Measurements from ENCODE around the gene ZBED6.
A peak's percentile ranks its signal among the peaks of the same experiment; 100 is the strongest.

The ZBED6 gene

DNA sequence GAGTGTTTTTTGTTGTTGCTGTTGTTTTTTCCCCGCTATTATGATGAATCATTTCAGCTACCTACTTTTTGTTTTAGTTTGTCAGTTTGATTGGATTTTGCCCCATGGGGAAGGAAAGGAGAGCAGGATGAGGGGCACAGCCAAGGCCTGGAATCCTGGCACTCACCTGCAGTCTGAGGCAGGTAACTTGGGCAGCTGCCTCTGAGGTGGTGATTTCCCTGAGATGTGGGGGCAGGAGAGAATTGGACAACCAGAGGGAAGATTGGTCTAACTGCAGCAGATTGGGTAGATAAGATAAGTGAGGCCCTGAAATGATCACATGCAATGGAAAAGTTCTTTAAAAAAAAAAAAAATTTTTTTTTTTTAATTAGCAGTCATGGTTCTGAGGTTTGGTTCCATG, 31.9 kb upstream of the ZBED6 start:
- no peak for TF ChIP-seq CTCF (conservative IDR thresholded peaks at IDR 0.05)
- no peak overlapping the region for H3K27ac ChIP-seq

- no peak for TF ChIP-seq CTCF (conservative IDR thresholded peaks at IDR 0.05)
These were observed 31.1 kb upstream of the ZBED6 start for GRCh38 chr1:203764105-203765028.

GRCh38 chr1:203765029-203765837, 30.2 kb upstream of the ZBED6 start, which contains the start of gene LAX1:
LAX1 (plus strand) TSS chr1:203765183; CDS start chr1:203765566, 383 bp downstream.
- TF ChIP-seq CTCF (conservative IDR thresholded peaks at IDR 0.05), result no peak
- H3K27ac ChIP-seq, result no peak within 1 kb of the TSS

More at GRCh38 chr1:203764105-203765028, 31.1 kb upstream of the ZBED6 start:
- H3K27ac ChIP-seq, result no peak overlapping the region

GRCh38 chr1:203768256-203768655, 27.2 kb upstream of the ZBED6 start:
- TF ChIP-seq CTCF (conservative IDR thresholded peaks at IDR 0.05), result no peak
- no peak overlapping the region for H3K27ac ChIP-seq

- H3K27ac ChIP-seq, result no peak overlapping the region
- TF ChIP-seq CTCF (conservative IDR thresholded peaks at IDR 0.05), result no peak
These were observed 25.7 kb upstream of the ZBED6 start for GRCh38 chr1:203769505-203770343.

DNA sequence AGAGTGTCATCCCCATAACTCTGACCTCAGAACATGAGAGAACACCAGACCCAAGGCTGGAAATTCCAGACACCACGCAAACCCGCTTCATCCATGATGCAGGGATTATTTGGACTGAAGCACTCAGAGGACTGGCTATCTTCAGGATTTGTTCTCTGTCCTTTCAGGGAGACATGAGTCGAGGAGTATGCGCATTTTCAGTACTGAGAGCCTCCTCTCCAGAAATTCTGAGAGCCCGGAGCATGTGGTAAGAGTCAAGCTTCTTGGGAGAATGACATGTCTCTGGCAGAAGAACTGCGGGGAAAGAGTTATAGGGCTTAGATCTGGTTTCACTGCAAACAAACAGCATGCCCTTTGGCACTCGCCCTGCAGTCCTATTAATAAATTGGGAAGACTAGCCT, 23.5 kb upstream of the ZBED6 start:
- H3K27ac ChIP-seq, result peak overlapping the region; percentile 41
- no peak for TF ChIP-seq CTCF (conservative IDR thresholded peaks at IDR 0.05)
